ENCODE data around the gene PPP1R1C.
"Not testable (repeated sequence)": the region's sequence is repeated elsewhere in the genome, so short reads cannot be mapped to it uniquely, and the experiment has no call there.

The PPP1R1C gene, protein sequence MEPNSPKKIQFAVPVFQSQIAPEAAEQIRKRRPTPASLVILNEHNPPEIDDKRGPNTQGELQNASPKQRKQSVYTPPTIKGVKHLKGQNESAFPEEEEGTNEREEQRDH

DNA sequence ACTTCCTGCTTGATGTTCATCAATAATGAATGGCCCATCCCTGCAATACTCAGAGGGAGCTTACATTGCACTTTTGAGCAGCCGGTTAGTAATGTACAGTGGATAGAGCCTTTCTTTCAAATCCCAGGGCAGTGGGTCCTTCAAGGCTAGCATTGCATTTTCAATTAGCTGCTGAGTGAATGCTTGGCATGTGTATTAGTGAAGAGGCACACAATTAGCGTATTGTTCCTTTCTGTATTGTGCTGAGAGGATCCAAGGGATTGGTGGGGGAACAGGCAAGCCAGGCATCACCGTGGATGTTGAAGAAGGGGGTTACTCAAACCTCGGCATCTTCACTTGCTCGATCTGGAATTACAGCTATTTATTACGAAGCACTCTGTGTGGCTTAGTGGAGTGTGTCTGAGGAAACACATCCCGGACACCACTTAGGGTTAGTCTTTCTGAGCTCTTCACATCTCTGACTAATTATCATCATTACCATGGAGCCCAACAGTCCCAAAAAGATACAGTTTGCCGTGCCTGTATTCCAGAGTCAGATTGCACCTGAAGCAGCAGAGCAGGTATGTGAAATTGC is at the start of gene PPP1R1C:
Gene PPP1R1C, plus strand, starts transcription at position 222 of the 574 bp plus-strand sequence. Its CDS starts 258 bp downstream, at position 480.
- no peak for DNase-seq

DNA sequence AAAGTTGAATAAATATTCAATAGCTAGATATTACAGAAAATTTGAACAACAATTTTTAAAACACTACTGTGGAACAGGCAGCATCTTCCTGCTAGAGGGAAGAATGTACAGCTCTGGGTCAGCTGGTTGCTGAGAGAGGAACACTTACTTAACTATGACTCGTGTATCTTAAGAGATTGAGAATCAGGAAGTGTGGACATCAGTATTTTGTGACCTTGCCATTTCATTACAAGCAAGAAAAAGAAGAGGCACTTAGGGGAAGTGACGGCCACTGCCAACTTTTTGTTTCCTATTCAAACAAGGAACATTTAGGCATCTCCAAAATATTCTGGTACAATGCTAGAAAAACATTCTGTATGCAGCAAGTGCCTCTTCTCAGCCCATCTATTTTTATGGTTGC is 48.2 kb upstream of the PPP1R1C start:
- no peak for DNase-seq

DNA sequence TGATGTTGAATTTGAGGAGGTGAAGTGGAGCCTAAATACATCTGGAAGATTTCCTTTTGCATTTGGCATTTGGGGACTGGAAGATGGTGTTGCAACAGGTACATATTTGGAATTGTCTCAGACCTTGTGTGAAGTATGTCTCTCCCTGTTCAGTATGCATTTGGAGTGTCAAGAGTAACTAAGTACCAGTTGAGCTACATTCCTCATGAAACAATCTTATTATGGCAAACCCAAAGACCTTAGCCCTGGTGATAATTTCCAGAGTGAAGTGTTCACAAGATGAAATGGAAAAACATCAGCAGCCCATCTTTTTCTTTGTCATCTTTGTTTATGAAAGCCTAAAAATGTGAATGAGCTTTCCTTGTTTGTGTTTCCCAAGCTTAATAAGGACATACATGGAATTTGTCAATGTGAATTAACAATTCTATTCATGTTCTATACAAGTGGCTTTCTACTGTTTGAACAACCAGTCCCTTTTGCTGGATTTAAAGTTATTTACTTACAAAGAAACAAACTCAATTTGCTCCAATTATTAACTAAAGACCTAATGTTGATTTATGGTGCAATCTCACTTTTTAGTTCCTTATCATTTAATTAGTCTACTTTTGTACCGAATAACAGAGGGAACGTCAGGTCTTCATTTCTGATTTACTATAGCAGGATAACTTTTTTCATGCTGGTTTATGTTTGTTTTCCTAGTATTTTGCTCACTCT is 42.1 kb upstream of the PPP1R1C start:
- no peak for DNase-seq

DNA sequence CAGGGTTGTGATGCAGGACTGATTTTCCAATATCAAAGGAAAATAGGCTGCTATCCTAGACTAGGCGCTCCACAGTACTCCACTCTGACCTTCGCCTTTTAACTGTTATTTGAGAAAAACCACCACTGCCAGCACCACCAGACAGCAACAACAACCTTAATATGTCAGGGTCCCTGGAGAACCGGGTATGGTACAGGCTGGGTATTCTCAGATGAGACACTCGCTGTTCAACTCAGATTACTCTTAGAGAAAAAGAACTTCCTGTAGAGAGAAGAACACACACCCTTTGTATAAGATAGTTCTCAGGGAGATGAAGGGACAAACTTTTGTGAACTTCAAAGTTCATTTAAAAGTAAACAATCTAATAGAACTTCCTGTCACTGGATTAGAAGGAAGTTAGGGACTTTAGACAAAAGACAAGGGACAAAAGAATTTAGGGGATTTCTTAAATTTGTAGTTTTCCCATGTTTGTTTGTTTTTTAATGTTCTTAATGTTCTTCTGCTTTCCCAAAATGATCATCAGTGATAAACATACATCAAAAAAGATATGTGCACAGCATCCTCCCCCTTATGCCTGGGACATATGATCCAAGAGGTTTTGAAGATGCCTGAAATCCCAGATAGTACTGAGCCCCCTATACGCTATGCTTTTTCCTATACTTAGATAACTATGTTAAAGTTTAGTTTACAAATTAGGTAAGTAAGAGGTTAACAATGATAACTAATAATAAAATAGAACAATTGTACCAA is 41.3 kb upstream of the PPP1R1C start:
- no peak for DNase-seq

DNA sequence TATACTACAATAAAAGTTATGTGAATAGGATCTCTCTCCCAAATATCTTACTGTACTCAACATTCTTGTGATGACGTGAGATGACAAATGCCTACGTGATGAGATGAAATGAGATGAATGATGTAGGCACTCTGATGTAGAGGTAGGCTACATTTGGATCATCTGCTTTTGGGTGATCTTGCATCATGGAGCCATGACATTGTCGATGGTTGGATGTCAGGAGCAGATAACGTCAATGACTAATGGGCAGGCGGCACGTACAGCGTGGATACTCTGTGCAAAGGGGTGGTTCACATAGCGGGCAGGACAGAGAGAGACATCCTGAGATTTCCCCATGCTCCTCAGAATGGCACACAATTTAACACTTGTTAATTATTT is 40.8 kb upstream of the PPP1R1C start:
- no peak for DNase-seq

DNA sequence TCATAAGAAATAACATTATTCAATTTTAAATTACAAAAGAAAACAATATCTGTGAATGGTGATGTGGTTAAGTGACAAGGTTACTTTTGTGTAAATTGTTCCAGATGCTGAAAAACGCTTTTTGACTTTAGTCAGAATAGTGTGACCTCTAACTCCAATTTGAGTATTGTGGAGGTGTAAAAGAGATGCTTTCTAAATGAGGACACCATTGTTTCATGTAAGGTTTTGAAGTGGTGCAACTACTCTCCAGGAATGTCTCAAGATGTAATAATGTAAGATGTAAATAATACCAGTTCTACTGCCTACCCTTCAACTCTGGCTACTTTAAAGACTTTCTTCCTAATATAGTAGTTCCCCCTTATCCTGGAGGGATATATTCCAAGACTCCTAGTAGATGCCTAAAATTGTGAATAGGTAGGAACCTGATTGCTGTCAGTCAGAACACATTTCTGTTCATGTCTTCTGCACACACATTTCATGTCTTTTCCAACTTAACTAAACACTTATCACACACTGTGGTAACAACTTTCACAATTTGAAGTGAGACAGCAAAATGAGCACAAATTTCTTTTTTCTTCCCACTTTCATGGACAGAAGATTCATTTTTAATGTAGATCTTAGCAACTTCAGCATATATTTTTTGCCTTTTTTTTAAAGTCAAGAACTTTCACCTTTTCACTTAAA is 39.1 kb upstream of the PPP1R1C start:
- no peak for DNase-seq

DNA sequence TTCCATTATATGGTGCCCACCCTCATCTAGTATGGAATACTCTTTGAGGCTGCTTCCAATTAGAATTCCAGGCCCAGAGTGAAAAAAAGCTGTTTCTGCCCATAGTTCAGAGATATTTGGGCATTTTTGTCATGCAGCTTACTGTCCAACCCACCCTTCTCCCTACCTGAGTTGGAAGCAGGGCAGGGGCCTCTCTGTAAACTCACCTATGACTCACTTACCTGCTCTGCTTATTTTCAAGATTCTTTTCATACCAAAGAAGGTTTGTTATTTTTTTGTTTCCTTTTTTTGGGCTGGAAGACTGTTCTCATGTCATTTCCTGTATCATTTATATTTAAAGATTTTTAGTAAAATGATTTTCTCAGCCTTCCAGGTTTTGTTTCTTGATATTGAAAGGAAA is 38.4 kb upstream of the PPP1R1C start:
- DNase-seq, result no peak

DNA sequence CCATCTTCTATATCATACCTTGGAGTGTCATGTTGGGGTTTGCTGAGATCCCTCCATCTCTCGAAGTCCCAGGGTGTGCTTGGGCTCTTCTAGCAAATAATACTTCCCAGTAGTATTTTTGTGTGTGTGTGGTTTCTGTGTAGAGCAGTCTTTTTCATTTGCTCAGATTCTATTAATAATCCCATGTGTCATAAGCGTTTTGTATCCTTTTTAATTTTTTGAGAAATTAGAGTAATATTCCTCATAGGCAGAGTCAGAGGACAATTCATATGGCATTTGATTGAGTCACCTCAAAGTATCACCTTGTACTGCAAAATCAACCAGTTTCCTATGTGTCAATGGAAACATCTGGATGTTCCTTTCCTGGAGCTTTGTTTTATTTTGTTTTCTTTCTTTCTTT is 37.4 kb upstream of the PPP1R1C start:
- DNase-seq, result no peak

DNA sequence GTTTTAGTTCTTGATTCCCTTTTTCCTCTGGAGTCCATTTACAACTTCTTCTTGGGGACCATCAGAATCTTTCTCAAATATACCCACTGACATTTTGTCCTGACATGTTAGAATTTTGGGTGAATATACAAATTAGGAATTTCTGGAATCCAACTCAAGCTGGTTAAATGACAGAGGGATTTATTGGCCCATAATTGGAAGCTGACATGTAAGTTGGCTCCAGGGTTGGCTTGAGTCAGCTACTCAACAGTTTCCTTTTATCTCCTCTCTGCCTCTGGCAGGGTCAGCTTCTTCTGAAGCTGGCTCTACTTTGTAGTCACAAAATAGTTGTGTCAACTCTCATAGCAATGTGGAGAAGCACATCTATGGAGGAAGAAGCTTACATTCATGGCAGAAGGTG is 36.6 kb upstream of the PPP1R1C start:
- no peak for DNase-seq

DNA sequence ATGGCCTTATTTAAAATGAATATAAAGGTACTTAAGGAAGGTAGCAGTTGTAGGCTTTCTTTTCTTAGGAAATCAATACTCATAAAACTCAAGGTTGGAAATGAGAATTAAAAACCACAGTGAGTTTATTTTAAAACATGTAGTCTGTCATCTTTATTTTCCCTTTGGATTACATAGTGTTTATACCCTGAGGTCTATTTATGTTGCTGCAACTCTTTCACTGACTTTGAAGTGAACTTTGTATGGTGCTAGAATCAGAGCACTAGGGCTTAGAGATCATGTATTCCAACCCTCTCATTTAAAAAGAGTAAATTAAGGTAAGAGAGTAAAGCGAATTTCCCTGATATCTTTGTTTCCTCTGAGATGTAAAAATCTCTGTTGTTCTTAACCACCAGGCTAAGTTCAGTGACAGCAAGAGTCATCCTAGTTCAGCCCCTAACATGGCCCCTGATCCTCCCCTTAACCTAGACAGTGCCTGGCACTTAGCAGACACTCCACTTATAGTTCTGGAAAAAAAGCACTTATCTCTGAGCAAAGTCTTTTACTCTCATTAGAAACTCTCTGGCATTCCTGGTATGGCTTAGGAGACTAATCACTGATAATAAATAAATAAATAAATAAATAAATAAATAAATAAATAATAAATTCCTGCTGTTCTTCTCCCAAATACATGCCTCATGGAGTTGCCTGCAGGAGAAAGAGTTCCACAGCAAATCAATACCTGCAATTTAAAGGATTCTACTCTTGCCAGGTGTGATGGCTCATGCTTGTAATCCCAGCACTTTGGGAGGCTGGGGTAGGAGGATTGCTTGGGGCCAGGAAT is 33.0 kb upstream of the PPP1R1C start:
- no peak for DNase-seq

DNA sequence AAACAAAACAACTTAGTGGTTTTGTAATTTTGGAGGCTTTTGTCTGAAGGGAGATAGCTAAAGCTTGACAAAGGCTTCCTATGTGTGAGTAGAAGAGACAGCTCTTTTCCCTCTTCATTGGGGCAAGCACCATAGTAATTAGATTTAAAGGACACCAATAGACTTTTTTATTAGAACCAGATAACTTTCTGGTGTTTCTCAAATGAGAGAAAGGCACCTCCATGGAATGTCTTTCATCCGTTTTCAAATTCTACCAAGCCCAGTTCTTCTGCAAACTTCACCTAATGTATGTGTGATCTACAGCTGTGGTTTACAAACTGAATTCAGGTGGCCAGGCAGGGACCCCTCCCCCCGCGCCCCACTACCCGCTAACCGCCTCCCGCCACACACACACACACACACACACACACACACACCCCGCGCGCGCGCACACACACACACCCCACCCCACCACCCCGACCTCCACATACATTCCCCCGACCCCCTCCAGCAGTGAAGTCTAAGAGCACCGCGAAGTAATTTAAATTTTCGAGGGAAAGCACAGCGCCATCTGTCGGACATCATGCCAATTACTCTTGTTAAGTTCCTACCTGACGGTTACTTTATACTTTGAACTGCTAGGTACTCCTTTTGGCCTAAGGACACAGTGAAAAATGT is 31.6 kb upstream of the PPP1R1C start:
- DNase-seq, result peak; percentile 38

DNA sequence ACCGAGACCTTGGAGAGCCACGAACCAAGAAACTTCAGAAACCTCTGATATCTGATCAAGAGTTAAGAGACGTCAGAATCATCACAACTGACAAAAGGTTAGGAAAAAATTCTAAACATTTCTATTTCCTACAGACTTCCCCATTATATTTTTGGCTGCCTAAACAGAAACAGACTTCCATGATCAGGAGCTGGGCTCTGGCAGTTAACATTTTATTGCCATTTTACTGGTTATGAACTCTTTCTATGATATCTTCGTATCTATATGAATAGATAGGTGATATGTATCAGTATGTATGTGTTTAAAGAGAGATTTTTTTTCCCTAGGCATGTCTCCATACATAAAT is 31.1 kb upstream of the PPP1R1C start:
- DNase-seq, result no peak

DNA sequence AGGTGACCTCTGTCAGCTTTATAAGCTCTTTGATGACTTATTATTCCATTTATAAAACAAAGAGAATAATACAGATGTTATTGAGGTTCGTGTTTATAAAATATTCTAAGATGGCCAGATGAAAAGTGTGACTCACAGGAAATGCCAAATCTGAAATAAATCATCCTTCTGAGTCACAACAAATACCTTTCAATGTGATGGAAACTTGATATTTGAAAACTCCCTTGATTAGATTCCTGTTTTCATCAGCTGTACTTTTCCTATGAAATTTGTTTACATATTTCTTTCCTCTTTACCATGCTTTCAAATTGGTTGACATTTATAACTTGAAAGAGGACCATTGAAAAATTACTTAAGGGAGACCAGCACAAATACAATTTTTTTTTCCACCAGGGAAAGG is 30.6 kb upstream of the PPP1R1C start:
- no peak for DNase-seq

DNA sequence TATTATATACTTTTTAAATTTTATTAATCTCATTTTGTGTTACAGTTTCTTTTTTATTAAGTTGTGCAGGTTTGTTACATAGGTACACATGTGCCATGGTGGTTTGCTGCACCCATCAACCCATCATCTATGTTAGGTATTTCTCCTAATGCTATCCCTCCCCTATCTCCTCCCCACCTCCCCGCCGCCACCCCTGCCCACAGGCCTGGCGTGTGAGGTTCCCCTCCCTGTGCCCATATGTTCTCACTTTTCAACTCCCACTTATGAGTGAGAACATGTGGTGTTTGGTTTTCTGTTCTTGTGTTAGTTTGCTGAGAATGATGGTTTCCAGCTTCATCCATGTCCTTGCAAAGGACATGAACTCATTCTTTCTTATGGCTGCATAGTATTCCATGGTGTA is 29.8 kb upstream of the PPP1R1C start:
- DNase-seq, result not testable (repeated sequence)

DNA sequence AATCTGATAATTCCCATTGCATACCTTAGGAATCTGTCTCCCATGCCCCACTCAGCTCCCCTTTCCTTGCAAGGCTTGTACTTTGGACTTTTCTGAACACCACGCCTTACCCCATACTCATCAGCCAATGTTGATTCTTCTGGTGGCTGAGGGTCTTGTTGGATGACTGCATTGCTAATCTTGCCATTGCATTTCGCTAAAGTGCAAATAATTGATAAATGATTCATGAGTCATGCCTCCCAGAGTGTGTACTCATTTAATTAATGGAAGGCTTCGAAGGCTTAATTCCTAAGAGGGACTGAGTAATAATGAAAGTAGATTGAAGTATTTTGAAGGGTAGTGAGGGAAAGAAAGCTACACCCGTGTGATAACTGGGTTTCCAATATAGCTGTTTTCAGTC is 28.0 kb upstream of the PPP1R1C start:
- no peak for DNase-seq

DNA sequence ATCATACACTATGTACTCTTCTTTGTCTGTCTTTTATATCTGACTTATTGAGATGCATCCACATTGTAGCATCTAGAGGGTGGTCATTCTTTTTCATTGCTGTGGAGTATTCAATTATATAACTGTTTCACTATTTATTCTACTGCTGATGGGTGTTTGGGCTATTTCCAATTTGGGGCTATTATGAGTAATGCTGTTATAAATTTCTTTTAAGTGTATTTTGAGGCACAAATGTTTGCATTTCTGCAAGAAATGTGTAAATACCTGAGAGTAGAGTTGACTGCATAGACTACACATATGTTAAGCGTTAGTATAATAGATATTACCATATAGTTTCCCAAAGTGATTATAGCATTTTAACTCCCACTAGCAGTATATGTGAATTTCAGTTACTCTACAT is 26.9 kb upstream of the PPP1R1C start:
- DNase-seq, result no peak

DNA sequence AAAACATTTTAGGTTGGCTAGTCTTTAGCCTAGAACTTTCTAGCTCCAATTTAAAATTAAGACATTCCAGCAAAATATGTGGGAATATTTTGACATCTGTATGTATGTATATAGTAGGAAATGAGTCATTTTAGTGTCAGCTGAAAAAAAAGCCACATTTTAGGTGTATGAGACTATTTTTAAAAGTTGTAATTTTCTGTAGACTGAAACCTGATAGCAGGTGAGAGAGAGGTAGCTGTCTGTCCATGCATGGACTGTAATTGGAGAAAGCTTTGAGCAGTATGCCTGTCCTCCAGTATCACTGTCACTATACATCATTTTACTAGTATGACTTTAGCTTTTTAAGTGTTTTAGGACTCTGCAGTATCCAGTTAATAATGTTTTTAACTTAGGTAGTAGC is 26.1 kb upstream of the PPP1R1C start:
- DNase-seq, result no peak

DNA sequence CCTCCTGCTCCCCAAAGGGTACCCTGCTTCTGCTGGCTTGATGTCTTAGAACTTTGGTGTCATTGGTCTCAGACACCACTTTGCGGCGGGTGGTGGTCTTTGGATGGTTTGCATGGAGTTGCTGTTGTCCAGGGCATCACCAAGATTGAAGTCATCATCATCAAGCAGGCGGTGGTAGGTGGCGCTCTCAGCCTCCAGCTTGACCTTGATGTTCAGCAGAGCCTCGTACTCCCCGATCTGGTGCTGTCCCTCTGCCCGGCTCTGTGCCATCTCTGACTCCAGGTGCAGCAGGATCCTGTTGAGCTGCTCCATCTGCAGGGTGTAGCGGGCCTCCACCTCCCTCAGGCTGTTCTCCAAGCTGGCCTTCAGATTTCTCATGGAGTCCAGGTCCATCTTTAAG is 24.5 kb upstream of the PPP1R1C start:
- not testable (repeated sequence) for DNase-seq

DNA sequence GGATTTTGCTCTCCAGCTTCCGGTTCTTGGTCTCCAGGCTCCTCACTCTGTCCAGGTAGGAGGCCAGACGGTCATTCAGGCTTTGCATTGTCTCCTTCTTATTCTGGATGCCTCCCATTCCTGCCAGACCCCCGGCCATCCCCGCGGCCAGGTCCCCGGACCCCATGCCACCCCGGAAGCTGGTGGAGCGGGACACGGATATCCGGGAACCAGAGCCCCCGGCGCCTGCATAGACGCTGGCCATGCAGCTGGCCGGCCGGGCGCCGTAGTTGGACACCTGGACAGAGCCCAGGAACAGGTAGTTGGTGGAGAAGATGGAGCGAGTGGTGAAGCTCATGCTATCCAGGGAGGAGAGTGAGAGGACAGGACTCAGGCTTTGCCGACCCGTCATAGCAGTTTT is 23.5 kb upstream of the PPP1R1C start:
- no peak for DNase-seq

DNA sequence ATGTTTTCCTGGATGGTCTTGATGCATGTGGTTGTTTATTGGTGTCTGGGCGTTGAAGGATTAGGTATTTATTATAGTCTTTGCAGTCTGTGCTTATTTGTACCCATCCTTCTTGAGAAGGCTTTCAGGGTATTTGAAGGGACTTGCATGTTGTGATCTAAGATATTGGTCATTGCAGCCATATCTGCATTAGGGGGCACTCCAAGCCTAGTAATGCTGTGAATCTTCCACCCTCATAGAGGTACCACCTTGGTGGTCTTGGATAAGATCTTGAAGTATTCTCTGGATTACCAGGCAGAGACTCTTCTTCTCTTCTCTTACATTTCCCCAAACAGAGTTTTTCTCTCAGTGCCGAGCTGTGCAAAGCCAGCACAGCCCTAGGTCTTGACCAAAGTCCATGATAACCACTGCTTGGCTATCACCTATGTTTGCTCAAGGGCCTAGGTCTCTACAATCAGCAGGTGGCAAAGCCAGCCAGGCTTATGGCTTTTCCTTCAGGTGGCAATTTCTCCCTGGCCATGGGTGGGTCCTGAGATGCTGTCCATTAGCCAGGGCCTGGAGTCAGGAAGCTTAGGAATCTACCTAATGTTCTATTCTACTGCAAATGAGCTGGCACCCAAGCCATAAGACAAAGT is 15.4 kb upstream of the PPP1R1C start:
- no peak for DNase-seq

DNA sequence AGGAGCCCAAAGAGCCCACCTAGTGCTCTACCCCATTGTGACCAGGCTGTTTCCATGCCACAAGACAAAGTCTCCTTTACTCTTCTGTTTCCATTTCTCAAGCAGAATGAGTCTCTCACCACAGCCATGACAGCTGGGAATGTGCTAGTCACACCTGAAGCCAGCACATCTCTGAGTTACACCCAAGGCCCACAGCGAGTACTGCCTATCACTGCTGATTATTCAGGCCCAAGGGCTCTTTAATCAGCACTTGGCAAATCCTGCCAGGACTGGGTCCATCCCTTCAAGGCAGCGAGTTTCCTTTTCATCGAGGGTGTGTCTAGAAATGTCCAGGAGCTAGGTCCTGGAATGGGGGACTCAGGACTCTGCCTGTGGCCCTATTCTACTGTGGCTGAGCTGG is 14.6 kb upstream of the PPP1R1C start:
- no peak for DNase-seq
